DMS53 (cell line): ENCODE results near the gene ZC3H13.
"Not testable (repeated sequence)": the region's sequence is repeated elsewhere in the genome, so short reads cannot be mapped to it uniquely, and the experiment has no call there.

Source experiments
- DNase-seq: peaks from one replicate; lab custom pipeline; 2025; lab: John Stamatoyannopoulos, UW

The ZC3H13 gene

DNA sequence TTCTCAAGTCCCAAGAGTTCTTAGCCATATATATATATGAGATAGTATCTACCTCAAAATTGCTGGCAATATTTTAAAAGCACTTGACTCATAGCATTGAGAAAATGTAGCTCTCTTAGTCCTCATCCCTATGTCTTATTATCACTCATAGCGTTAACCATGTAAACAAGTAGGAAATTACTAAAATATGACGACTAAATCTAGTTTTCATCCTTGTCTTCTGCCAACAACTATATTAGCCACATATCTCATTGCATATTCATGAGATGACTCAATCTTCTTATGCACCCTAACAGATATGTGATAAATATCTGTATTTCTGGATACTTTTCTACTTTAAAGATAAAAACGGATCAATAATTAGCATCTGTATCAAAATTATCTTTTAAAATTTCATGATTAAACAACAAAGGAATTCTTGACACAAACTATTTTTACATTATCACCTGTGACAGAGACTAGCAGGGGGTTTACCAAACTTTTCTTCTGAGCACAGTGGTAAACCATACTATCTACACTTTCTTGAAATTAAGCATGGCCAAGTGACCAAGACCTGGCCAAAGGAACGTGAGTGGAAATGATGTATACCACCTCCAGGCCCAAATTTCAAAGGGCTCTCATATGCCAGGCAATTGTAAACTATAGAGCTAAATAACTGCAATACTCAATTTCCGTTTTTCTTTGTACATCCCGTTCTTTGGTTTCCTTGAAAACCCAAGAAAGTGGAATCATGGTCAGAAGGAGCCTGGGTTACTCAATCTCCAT, 45.7 kb downstream of the ZC3H13 start:
- DNase-seq, result no peak

DNA sequence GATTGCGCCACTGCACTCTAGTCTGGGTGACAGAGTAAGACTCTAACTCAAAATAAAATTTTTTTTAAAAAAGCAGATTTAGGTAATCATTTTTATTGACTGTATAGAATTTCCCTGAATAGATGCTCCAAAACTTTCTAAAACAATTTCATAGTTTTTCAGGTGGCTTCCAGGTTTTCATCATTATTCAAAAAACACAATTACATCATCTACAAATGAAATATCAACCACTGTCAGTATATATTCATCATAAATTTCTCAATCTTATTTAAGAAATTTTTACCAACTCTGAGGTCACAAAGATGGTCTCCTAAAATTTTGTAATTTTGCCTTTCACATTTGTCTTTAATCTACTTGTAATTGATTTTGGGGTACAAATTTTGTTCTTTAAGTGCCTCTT, 48.1 kb downstream of the ZC3H13 start:
- DNase-seq, result no peak

GRCh38 chr13:45996631-45997030, 55.9 kb downstream of the ZC3H13 start:
- DNase-seq, result no peak

DNA sequence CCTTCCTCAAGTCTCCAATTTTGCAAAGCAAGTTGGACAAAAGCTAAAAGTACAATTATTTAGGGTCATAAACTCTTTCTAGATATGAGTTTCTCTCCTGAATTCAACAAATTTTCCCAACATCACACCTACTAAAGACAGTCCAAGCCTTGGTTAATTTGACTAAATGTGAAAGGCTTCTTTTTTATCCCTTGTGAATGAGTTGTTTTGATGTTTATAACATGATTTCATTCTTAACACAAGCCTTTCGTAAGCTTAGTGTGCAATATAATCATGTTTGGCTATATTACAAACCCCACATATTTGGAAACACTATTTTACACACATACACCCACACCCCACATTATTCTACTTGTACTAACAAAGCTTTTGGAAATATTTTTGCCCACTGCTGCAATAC, 57.3 kb downstream of the ZC3H13 start:
- DNase-seq, result no peak

DNA sequence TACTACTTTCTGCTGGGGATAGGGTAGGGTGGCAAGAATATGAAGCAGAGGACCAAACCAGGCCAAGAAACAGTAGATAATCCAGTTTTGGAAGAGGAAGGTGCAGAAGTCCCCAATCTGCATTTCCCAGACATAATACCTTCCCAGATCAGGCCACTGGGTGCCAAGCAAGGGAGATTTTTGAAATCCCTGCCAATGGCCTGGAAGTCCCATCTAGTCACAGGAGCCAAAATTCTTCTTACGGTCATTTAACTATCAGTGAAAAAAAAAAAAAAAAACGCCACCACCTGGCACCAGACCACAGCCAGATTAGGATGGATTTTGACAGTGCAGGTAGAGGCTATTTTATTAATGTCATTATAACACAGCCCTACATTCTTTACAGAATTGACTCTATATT, 57.8 kb downstream of the ZC3H13 start:
- DNase-seq, result no peak

- DNase-seq, result no peak
Observed at GRCh38 chr13:45989607-45990006, 62.9 kb downstream of the ZC3H13 start.

DNA sequence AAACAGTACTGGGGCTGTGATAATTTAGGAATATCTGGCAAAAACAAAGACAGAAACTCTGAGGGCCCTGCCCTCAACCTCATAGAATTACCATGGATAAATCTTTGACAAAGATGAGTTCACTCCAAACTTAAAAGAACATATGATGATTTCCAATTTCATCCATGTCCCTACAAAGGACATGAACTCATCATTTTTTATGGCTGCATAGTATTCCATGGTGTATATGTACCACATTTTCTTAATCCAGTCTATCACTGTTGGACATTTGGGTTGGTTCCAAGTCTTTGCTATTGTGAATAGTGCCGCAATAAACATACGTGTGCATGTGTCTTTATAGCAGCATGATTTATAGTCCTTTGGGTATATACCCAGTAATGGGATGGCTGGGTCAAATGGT, 71.4 kb downstream of the ZC3H13 start:
- not testable (repeated sequence) for DNase-seq

GRCh38 chr13:45975337-45975736, 77.2 kb downstream of the ZC3H13 start:
- no peak for DNase-seq

DNA sequence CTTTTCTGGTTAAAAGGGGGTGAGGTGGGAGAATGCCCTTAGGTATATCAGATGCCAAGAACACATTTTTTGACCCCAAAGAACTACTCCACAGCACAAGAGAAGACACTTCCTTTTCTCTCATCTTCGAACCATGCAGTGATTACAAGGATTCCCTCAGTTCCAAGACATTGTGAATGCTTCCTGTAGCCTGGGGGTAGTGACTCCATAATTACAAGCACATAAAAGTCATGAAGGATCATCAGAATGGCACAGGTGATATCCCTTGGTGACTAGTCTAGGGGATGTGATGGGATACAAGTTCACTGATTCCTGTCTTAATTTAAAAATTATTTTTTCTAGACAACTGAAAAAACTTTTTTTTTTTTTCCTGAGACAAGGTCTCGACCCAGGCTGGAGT, 78.0 kb downstream of the ZC3H13 start:
- no peak for DNase-seq

DNA sequence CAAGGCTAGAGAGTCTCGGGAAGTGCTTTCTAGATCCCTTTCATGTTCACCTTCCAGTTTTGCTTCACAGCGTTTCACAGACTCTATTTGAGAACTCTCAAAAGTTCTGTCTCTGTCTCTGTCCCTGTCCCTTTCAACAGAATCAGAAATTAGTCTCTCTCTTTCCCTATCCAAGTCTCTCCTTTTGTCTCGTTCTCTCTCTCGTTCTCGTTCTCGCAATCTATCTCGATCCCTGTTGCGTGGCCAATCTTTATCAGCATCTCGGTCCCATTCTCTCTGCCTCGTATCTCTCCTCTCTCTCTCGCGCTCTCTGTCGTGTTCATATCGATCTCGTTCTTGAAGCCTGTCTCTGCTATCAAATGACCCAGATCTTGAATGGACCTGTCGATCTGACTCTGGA, 85.0 kb downstream of the ZC3H13 start:
- DNase-seq, result no peak

DNA sequence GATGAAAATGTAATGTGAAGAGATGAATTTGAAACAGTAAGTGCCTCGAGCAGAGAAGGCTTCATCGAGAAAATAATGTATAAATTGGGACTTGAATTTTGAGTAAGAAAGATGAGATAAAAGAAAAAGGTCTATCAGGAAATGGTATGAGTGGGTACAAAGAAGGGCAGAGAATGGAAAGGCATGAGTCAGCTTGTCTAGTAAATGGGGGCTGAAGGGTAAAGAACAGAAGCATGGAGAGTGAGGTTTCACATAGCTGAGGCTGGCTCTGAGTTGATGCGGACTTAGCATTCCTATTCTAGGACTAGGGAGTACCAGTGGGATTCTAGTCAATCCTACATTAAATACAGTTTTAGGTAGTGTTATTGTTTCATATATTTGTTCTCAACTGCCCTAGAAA, 85.8 kb downstream of the ZC3H13 start:
- DNase-seq, result no peak

GRCh38 chr13:45961468-45961867, 91.1 kb downstream of the ZC3H13 start:
- DNase-seq, result no peak

DNA sequence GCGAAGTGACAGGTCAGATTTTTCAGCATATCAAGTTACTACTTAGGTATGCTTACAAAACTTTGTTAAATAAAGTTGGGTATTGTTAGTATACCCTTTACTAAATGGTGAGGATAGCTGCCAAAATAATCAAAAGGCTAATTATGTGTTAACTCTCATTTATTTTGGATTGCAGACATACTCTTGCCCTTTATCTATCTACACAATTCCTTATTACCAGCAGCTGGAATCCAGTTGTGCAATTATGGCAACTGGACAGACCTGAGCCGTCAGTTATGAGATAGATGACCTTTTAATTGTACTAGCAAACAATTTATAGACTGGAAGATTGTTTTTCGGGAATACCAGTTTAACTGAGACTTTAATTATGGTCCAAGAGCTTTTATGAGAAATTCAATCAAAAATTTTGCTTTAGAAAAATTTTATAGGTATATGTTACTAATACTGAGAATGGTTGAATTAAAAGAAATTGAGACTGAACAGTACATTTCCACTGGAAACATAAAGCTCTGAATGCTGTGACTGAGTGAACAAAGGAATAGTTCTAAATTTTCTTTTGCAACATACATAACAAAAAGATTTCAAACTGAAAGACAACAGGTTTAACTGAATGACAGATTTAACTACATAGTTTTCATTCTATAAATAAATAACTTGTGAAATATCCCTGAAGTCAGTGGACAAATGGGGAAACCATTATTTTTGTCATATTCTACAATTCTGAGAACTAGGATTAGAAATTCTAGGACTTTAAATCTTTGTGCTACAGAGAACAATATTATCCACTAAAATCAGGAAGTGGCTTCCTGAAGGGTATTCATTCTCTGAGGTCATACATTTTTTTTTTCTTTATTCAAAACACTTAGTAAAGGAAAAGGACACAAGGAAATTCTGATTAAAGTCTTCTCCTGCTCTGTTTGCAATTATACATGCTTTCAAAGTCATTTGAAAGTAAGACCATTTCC, 97.4 kb downstream of the ZC3H13 start:
- no peak for DNase-seq

DNA sequence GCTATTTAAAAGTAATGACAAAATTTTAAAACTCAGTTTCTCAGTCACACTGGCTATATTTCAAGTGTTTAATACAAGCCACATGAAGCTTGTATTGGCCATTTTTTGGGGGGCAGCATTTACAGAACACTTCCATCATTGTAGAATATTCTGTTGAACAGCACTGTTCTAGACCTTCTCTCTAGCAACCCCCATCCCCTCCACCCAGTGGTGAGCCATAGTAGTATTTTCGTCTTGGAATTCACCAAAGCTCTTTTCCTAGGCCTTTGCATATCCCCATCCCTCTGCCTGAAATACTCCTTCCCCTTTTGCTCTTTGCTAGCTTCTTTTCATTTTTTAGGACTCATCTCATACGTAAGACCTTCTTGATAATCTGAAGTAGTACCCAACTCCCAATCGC, 99.5 kb downstream of the ZC3H13 start:
- DNase-seq, result no peak

- no peak for DNase-seq
Observed at GRCh38 chr13:45951724-45952123, 100.8 kb downstream of the ZC3H13 start.

GRCh38 chr13:45951166-45951565, 101.4 kb downstream of the ZC3H13 start:
- no peak for DNase-seq

DNA sequence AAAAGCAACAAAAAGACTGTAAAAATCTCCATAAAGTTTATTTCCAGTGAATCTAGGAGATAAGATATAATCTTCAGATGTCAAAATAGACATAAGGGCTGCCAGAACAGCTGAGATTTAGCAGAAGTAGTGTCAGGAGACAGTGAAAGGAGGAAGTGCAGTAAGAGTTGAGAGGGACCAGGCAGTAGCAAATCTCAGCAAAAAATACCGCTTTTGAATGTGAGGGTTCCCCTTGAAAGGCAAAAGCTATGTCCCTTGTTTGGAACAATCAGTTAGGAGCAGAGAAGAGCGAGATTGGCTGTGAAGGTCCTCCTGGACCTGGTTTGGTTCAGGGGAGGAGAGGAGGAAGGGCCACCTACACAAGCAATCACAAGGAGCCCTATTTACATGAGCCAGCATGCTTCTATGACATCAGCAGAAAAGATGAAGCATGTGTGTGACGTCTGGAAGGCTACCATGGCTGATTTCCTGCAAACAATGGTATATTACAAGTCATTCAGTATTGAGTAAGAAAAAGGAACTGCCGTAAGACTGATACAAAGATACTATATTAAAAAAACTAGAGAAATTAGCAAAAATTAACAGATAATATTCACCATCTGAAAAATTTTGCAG, 102.1 kb downstream of the ZC3H13 start:
- DNase-seq, result no peak

GRCh38 chr13:45949161-45949560, 103.4 kb downstream of the ZC3H13 start:
- DNase-seq, result no peak

DNA sequence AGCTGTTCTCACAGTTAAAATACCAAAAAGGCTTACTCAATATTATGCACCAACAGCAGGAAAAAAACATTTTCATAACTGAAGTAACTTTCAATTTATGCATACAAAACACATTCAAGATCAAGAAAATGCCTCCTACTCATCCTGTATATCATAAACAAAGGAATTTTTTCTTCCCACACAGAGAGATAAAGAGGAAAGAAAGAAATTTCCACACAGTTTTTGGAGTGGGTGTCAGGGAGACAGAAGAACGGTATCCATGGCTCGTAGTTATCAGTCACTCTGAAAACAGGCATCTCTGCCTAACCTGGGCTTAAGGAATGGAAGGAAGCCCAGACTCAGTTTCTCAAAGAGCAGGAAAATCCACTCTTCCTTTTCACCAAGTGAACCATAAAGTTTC, 108.6 kb downstream of the ZC3H13 start:
- no peak for DNase-seq

GRCh38 chr13:45943120-45943519, 109.4 kb downstream of the ZC3H13 start:
- no peak for DNase-seq

DNA sequence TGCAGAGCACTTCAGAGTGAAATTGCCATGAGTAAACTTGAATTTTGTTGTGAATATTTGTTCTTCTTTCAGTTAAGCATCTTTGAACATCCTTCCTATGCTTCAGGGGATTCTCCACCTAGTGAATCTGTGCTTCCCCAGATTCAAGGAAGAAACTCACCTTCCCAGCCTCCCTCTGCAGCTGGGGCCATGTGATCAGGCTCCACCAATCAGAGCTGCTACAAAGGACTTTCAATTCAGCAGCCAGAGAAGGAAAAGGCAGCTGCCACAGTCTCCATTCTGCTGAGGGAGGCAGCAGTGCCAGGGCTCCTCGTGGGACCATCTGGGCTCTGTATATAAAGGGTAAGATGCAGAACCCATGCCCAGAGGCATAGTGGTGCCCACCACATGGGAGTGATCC, 111.3 kb downstream of the ZC3H13 start:
- peak; percentile 15 for DNase-seq

- no peak for DNase-seq
Observed at GRCh38 chr13:45940061-45940460, 112.5 kb downstream of the ZC3H13 start.

DNA sequence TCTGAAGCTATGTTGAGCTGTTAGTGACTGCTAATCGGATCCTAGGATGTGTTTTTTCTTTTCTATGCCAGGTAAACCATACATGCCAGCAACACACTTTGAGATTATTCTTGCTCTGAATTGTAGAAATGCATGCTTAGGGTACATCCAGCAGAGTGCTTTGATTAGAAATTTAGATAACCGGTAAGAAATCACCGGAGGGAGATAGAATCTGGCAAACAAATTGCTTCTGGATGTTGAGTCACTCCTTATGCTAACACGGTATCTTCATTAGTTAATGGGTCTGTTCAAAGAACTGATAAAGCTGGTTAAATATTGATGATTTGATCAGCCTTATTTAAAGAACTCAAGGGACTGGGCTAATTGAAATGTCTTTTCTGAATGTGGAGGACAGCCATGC, 115.9 kb downstream of the ZC3H13 start:
- DNase-seq, result no peak
